GM19455 (cell line): ENCODE data around the gene GSDMA.
"Not testable (repeated sequence)": the region's sequence is repeated elsewhere in the genome, so short reads cannot be mapped to it uniquely, and the experiment has no call there.

Source experiments
- ATAC-seq: cut with Tn5 transposase; IDR thresholded peaks from one replicate; pipeline ENCODE4 v1.9.1; 2021; ENCODE audit not compliant: unreplicated experiment

GSDMA gene

GRCh38 chr17:39928858-39929645, 33.8 kb upstream of the GSDMA start:
- no peak for ATAC-seq

DNA sequence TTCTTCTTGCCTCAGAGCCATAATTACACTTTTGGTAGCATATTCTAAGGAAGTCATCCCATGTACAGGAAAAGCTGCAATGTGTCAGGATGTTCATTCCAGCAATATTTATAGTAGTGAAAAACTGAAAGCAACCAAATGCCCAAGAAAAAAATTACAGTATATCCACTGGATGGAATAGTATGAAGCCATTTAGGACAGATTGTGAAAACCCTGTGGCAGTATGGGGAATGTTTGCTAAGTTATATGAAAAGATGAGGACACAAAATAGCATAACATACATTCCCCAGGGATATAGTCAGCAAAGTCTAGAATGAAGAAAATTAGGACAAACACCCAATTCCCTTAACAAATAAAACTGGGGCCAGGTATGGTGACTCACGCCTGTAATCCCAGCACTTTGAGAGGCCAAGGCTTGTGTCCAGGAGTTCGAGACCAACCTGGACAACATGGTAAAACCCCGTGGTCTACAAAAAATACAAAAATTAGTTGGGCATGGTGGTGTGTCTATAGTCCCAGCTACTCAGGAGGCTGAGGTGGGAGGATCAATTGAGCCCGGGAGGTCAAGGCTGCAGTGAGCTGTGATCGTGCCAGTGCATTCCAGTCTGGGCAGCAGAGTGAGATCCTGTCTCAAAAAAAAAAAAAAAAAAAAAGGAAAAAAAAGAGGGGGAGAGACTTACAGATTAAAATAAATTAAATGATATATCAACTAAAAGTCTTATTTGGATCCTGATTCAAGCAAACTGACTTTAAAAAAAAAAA, 33.0 kb upstream of the GSDMA start:
- no peak for ATAC-seq

- ATAC-seq, result no peak
Measured at GRCh38 chr17:39933912-39934311, 28.9 kb upstream of the GSDMA start.

GRCh38 chr17:39934324-39934723, 28.5 kb upstream of the GSDMA start:
- no peak for ATAC-seq

GRCh38 chr17:39935909-39936308, 26.9 kb upstream of the GSDMA start:
- no peak for ATAC-seq

- no peak for ATAC-seq
Measured at GRCh38 chr17:39937447-39937846, 25.4 kb upstream of the GSDMA start.

GRCh38 chr17:39938140-39938869, 24.5 kb upstream of the GSDMA start:
- ATAC-seq, result no peak

GRCh38 chr17:39939106-39939505, 23.7 kb upstream of the GSDMA start:
- no peak for ATAC-seq

- ATAC-seq, result no peak
Measured at GRCh38 chr17:39939588-39940419, 23.0 kb upstream of the GSDMA start.

DNA sequence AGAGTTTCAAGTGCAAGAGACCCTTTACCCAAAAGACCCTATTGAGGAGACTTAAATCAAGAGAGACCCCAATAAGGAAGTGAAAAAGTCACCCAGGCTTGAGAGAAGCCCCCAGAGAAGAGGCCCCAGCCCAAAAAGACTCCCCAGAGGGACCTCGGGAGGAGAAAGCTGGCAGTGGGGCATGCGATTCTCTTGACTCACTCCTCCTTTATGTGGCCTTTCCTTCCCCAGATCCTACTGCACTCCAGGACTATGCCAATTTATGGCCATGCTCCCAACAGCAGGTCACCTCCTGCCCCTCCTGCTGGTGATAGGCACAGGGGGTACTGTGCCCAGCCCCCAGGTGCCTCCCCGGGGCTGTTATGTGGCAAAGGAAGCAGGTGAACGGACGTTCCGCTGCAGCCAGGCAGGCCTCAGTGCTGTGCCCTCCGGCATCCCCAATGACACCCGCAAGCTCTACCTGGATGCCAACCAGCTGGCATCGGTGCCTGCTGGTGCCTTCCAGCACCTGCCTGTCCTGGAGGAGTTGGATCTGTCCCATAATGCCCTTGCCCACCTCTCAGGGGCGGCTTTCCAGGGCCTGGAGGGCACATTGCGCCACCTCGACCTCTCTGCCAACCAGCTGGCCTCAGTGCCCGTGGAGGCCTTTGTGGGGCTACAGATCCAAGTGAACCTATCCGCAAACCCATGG, 19.0 kb upstream of the GSDMA start:
- no peak for ATAC-seq

- ATAC-seq, result no peak
Measured at GRCh38 chr17:39944393-39944711, 18.5 kb upstream of the GSDMA start.

DNA sequence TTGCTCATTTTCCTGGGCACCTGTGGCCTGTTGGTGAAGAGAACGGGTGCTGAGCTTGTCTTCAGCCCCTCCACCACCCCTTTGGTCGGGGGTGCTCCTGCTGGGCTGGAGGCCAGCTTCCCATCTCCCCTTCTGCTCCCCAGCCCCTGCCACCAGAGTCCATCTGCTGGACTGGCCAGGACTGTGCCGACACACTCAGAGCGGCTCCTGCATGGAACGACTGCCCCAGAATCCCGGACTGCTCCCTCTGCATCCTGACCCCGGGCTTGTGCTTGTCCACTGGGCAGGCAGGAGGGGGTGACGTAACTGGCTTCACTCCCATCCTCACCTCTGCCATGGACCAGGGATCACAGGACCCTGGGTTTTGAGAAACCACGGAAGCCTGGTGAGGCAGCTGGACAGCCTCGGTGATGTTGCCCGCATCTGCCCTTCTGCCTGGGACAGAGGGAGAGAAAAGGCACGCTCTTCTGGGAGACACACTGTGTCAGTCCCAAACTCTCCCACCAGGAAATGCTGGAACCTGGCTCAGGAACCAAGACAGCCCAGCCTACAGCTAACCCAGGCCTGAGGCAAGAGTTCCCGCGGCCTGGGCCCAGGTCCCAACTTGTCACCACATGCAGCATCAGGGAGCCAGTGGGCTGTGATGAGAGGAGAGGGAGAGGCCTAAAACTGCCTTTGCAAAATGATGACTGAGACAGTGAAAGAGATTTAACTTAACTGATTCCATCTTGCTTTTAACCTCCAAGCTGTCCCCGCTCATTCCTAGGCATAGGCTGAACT, 16.1 kb upstream of the GSDMA start:
- no peak for ATAC-seq

GRCh38 chr17:39948489-39948828, 14.3 kb upstream of the GSDMA start:
- not testable (repeated sequence) for ATAC-seq

- ATAC-seq, result no peak
Measured at GRCh38 chr17:39949028-39949427, 13.8 kb upstream of the GSDMA start.

DNA sequence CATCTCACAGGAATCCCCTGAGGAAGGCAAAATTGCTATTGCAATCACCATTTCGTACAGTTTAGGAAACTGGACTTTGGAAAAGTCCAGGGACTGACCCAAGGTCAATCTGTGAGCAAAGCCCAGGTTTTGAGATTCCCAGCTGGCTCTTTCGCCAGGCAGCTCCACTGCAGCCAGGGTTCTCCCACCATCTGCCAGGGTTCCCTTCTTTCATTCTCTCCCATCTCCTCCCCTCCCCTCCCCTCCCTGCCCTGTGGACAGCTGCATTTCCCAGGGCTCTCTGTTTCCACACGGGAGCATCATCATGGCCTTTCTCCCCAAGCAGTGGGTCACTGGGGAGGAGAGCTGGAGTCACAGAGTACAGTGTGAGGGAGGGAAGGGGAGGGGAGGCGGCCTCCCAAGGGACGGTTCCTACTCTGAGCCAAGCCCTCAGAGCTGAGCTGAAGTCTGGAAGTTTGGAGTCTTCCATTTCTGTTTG, 11.9 kb upstream of the GSDMA start:
- no peak for ATAC-seq

DNA sequence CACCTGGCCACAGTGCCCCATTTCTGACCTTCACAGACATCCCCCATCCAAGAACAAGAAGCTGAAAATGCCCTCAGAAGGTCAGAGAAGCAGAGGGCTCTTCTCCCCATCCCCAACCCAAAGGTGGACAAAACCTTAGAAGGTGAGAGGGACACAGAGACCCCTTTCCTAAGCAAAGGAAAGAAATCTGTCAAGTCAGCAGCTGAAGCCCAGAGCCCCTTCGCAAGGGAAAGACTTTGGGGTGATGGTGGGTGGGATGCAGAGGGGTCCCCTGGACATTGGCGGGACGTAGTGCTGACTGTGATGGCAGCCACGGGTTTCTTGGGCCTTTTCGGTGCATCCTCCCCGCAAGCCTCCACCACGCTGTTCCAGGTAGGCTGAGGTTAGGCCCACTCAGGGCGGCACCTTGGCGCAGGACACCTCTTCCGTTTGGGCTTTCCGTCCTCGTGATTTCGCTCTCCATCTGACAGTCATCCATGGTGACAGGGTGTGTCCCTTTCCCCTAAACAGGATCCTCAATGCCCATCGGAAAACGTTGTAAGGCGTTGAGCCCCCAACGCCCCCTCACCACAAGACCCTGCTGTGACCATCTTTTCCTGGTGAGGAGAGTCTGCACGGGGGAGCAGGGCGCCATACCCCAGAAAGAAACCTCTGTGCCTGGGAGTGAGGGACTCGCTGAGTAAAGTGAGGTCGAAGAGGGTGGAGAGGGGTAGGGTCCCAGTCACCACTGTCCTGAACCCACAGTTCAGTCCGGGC, 10.7 kb upstream of the GSDMA start:
- ATAC-seq, result no peak

DNA sequence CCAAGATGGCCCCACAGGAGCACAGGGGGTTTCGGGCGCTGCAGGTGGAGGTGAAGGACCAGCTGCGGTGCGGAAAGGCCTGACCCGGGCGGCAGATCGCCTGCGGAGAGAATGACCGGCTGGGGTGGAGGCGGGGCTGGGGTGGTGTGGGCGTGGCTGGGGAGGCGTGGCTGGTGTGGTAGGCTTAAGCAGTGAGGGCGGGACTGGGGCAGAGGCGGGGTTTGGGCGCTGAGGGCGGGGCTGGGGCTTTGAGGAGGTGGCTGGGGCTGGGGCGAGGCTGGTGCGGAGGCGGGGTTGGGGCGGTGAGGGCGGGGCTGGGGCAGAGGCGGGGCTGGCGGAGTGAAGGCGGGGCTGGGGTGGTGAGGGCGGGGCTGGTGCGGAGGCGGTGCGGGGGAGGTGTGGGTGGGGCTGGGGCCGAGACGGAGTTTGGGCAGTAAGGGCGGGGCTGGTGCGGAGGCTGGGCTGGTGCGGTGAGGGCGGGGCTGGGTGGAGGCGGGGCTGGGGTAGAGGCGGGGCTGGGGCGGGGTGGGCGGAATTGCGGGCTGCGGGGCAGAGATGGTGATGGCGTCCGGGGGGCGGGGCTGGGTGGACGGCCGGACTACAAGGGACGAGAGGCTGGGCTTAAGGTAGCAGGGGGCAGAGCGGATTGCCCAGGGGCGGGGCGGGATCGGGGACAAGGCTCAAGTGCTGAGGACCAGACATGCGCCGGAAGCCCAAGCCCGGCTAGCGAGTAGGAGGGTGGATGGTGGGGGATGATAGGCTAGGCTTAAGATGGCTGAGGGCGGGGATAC, 9.9 kb upstream of the GSDMA start:
- peak; percentile 81 for ATAC-seq

DNA sequence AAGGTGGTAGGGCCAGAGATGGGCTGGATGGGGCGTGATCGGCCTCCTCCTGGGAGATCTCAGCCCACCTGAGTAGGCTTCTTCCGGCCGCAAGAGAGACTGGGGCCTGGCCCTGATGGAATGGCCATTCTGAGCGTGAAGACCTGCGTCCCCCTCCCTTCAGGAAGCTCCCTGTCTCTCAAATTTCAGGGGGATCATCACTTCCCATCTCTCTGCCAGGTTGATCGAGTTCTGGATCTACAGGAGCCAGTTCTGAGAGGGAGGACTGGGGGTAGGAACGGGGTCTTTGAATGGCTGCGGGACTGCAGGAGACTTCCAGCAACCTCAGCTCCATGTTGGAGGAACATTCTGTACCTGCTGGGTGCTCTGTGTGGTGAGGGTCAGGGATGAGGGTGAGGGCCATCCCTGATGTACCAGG, 9.3 kb upstream of the GSDMA start:
- no peak for ATAC-seq
